ENCODE data around the gene SLC30A5. TPM values are rescaled to one million over a fixed set of nuclear protein-coding genes. Genes with fewer than 3 reads are reported as not detected.
"Not testable (repeated sequence)": the region's sequence is repeated elsewhere in the genome, so short reads cannot be mapped to it uniquely, and the experiment has no call there.

The SLC30A5 gene
- total and polyA plus RNA-seq, 12 donors, result 31.5 to 76.8 (median 38.9) TPM

- Histone ChIP-seq H3K4me1 (replicated peaks in 1 of 2) (peaks cover 4 to 21% of the 10 kb centered on the region in 2 donors), H3K27me3 (no peaks in the 10 kb centered on the region), H3K9me3 (replicated peaks in 1 of 3) (no peaks in the 10 kb centered on the region), H3K4me3 (no peak overlapping the region), H3K36me3 (replicated peaks in 1 of 2) (peaks cover 0 to 14% of the 10 kb centered on the region in 2 donors), H3K27ac (no peak overlapping the region)
- DNase-seq, result no peak
- TF ChIP-seq POLR2A (IDR thresholded peaks at IDR 0.05), result no peak
- TF ChIP-seq, protein P1, sequence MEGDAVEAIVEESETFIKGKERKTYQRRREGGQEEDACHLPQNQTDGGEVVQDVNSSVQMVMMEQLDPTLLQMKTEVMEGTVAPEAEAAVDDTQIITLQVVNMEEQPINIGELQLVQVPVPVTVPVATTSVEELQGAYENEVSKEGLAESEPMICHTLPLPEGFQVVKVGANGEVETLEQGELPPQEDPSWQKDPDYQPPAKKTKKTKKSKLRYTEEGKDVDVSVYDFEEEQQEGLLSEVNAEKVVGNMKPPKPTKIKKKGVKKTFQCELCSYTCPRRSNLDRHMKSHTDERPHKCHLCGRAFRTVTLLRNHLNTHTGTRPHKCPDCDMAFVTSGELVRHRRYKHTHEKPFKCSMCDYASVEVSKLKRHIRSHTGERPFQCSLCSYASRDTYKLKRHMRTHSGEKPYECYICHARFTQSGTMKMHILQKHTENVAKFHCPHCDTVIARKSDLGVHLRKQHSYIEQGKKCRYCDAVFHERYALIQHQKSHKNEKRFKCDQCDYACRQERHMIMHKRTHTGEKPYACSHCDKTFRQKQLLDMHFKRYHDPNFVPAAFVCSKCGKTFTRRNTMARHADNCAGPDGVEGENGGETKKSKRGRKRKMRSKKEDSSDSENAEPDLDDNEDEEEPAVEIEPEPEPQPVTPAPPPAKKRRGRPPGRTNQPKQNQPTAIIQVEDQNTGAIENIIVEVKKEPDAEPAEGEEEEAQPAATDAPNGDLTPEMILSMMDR (IDR thresholded peaks at IDR 0.05), result no peak
- WGBS, 4 donors, result 81 to 85% (median 83%) methylated on average over 3 of the region's 3 CpGs
- intact Hi-C loops (cut with DNase I), result loop anchor here in 1 of 2 donors (10.0 kb wide), 2 partner anchors 235 to 265 kb away; partner anchors contain the start of genes AK6, CCDC125, RAD17 and TAF9
Observed at GRCh38 chr5:69099302-69099701, 5.5 kb downstream of the SLC30A5 start.

- no peak overlapping the region for H3K27ac ChIP-seq
- H3K4me1 ChIP-seq (replicated peaks in 1 of 2), result no peaks in the 10 kb centered on the region
- TF ChIP-seq POLR2A (IDR thresholded peaks at IDR 0.05), result no peak
- TF ChIP-seq, protein P1 (IDR thresholded peaks at IDR 0.05), result no peak
Observed at GRCh38 chr5:69103521-69103920, 9.7 kb downstream of the SLC30A5 start.

GRCh38 chr5:69105996-69106906 is 12.4 kb downstream of the SLC30A5 start:
- no peak for TF ChIP-seq POLR2A (IDR thresholded peaks at IDR 0.05)
- TF ChIP-seq, protein P1 (IDR thresholded peaks at IDR 0.05), result no peak
- DNase-seq, result no peak
- 81 to 88% (median 84%) methylated on average over 4 of the region's 4 CpGs for WGBS, 4 donors
- H3K4me3 ChIP-seq, result no peak overlapping the region
- intact Hi-C loops (cut with DNase I), result loop anchor here in 1 of 2 donors (10.0 kb wide), 1 partner anchor 69 kb away; no protein-coding TSS in a partner anchor
- H3K4me1 ChIP-seq (replicated peaks in 1 of 2), result no peaks in the 10 kb centered on the region
- H3K27me3 ChIP-seq, result no peaks in the 10 kb centered on the region
- H3K27ac ChIP-seq, result no peak overlapping the region
- H3K36me3 ChIP-seq (replicated peaks in 1 of 2), result peaks cover 0 to 64% of the 10 kb centered on the region in 2 donors
- H3K9me3 ChIP-seq (replicated peaks in 1 of 3), result no peaks in the 10 kb centered on the region

More at GRCh38 chr5:69103521-69103920, 9.7 kb downstream of the SLC30A5 start:
- intact Hi-C loops (cut with DNase I), result loop anchor here in 1 of 2 donors (10.0 kb wide), 1 partner anchor 71 kb away; no protein-coding TSS in a partner anchor
- Histone ChIP-seq H3K27me3 (no peaks in the 10 kb centered on the region), H3K36me3 (replicated peaks in 1 of 2) (peaks cover 0 to 52% of the 10 kb centered on the region in 2 donors), H3K4me3 (no peak overlapping the region), H3K9me3 (replicated peaks in 1 of 3) (no peaks in the 10 kb centered on the region)
- DNase-seq, result no peak
- WGBS, 4 donors, result 76 to 94% (median 85%) methylated on average over 3 of the region's 3 CpGs

DNA sequence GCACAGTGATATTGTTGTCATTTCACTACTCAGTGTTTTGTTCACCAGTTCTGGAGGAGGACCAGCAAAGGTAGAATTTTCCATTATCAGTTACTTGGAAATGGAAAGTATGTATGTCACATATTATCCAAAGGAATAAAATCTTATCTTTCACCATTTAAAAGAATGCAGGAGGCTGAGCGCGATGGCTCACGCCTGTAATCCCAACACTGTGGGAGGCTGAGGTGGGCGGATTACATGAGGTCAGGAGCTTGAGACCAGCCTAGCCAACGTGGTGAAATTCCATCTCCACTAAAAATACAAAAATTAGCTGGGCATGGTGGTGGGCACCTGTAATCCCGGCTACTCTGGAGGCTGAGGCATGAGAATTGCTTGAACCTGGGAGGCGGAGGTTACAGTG is 14.6 kb downstream of the SLC30A5 start:
- intact Hi-C loops (cut with DNase I), result loop anchor here in 1 of 2 donors (10.0 kb wide), 1 partner anchor 66 kb away; no protein-coding TSS in a partner anchor
- peaks cover 0 to 59% of the 10 kb centered on the region in 2 donors for H3K36me3 ChIP-seq (replicated peaks in 1 of 2)
- H3K27ac ChIP-seq, result not testable (repeated sequence)

More for the DNA sequence above, 14.6 kb downstream of the SLC30A5 start:
- H3K9me3 ChIP-seq (replicated peaks in 1 of 3); H3K4me1 ChIP-seq (replicated peaks in 1 of 2); DNase-seq; H3K27me3 ChIP-seq; H3K4me3 ChIP-seq: not testable (repeated sequence)
- 92 to 98% (median 97%) methylated on average over 7 of the region's 7 CpGs for WGBS, 4 donors

Measured in adrenal gland (tissue), 12 donors.